GDM1 (cell line): ENCODE measurements around the gene LEFTY2.
"Not testable (repeated sequence)": the region's sequence is repeated elsewhere in the genome, so short reads cannot be mapped to it uniquely, and the experiment has no call there.

Experiments used
- DNase-seq: peaks from one replicate; lab custom pipeline; 2025; lab: John Stamatoyannopoulos, UW

Gene LEFTY2

GRCh38 chr1:225929462-225929861 lies 11.6 kb downstream of the LEFTY2 start:
- DNase-seq = not testable (repeated sequence)

GRCh38 chr1:225928186-225929175 lies 12.5 kb downstream of the LEFTY2 start:
- peak; percentile 34 for DNase-seq

GRCh38 chr1:225926551-225927113 lies 14.4 kb downstream of the LEFTY2 start:
- DNase-seq = peak; percentile 42

- peak; percentile 96 for DNase-seq
These were observed 17.1 kb downstream of the LEFTY2 start, which contains the start of gene PYCR2 for GRCh38 chr1:225923692-225924555. Gene PYCR2, minus strand, starts transcription at chr1:225924250. Its CDS starts 140 bp downstream, at chr1:225924110.

GRCh38 chr1:225923381-225923691 lies 17.7 kb downstream of the LEFTY2 start:
- DNase-seq = no peak

- no peak for DNase-seq
These were observed 19.0 kb downstream of the LEFTY2 start for GRCh38 chr1:225921734-225922709.

GRCh38 chr1:225919906-225920305 lies 21.1 kb downstream of the LEFTY2 start:
- no peak for DNase-seq

- no peak for DNase-seq
These were observed 22.7 kb downstream of the LEFTY2 start for GRCh38 chr1:225918280-225918679.

GRCh38 chr1:225917536-225917935 lies 23.5 kb downstream of the LEFTY2 start:
- DNase-seq = no peak

- DNase-seq = no peak
These were observed 23.9 kb downstream of the LEFTY2 start for GRCh38 chr1:225917101-225917500.

GRCh38 chr1:225915538-225915991 lies 25.5 kb downstream of the LEFTY2 start:
- DNase-seq = no peak

- no peak for DNase-seq
These were observed 26.1 kb downstream of the LEFTY2 start for GRCh38 chr1:225914947-225915346.

- DNase-seq = no peak
These were observed 26.6 kb downstream of the LEFTY2 start for GRCh38 chr1:225914391-225914790.

- no peak for DNase-seq
These were observed 29.6 kb downstream of the LEFTY2 start for GRCh38 chr1:225911191-225912130.

- no peak for DNase-seq
These were observed 31.5 kb downstream of the LEFTY2 start for GRCh38 chr1:225909477-225909876.

GRCh38 chr1:225908773-225909172 lies 32.2 kb downstream of the LEFTY2 start:
- DNase-seq = no peak

- DNase-seq = no peak
These were observed 32.9 kb downstream of the LEFTY2 start for GRCh38 chr1:225908013-225908640.

GRCh38 chr1:225907341-225907740 lies 33.7 kb downstream of the LEFTY2 start:
- DNase-seq = no peak

- DNase-seq = no peak
These were observed 34.6 kb downstream of the LEFTY2 start for GRCh38 chr1:225906467-225906866.
